ENCODE measurements around the gene P2RX3.

P2RX3 gene

GRCh38 chr11:57348052-57348451 lies 9.9 kb downstream of the P2RX3 start:
- TF ChIP-seq NFIC (IDR thresholded peaks at IDR 0.05): no peak
- TF ChIP-seq EP300 (IDR thresholded peaks at IDR 0.05; ENCODE audit: borderline replicate concordance): no peak
- no peak for TF ChIP-seq FOXM1 (IDR thresholded peaks at IDR 0.05; ENCODE audit: borderline replicate concordance, low read depth)
- TF ChIP-seq EGR1 (IDR thresholded peaks at IDR 0.05): no peak
- TF ChIP-seq TAF1 (IDR thresholded peaks at IDR 0.05; ENCODE audit: low read depth): no peak
- no peak for TF ChIP-seq RAD21 (IDR thresholded peaks at IDR 0.05; ENCODE audit: low read depth)
- TF ChIP-seq REST (IDR thresholded peaks at IDR 0.05; ENCODE audit: low read depth): no peak
- TF ChIP-seq TEAD4 (IDR thresholded peaks at IDR 0.05): no peak
- no peak for TF ChIP-seq YY1 (IDR thresholded peaks at IDR 0.05; ENCODE audit: low read depth)
- TF ChIP-seq ZBTB7A (IDR thresholded peaks at IDR 0.05; ENCODE audit: low read depth): no peak

- TF ChIP-seq CEBPB (IDR thresholded peaks at IDR 0.05) (no peak), FOXM1 (IDR thresholded peaks at IDR 0.05; ENCODE audit: borderline replicate concordance, low read depth) (no peak), MAX (IDR thresholded peaks at IDR 0.05) (no peak), YY1 (IDR thresholded peaks at IDR 0.05; ENCODE audit: low read depth) (no peak), EGR1 (IDR thresholded peaks at IDR 0.05) (no peak), REST (IDR thresholded peaks at IDR 0.05; ENCODE audit: low read depth) (no peak), USF1 (IDR thresholded peaks at IDR 0.05) (no peak), EP300 (IDR thresholded peaks at IDR 0.05; ENCODE audit: borderline replicate concordance) (no peak), TEAD4 (IDR thresholded peaks at IDR 0.05) (no peak), NFIC (IDR thresholded peaks at IDR 0.05) (no peak), CREB1 (IDR thresholded peaks at IDR 0.05; ENCODE audit: low read depth) (no peak), RAD21 (IDR thresholded peaks at IDR 0.05; ENCODE audit: low read depth) (no peak), TAF1 (IDR thresholded peaks at IDR 0.05; ENCODE audit: low read depth) (no peak), TCF12 (IDR thresholded peaks at IDR 0.05; ENCODE audit: low read depth) (no peak), ZBTB7A (IDR thresholded peaks at IDR 0.05; ENCODE audit: low read depth) (no peak)
Observed at GRCh38 chr11:57348636-57349313, 10.6 kb downstream of the P2RX3 start.

- no peak for TF ChIP-seq TEAD4 (IDR thresholded peaks at IDR 0.05)
- no peak for TF ChIP-seq TAF1 (IDR thresholded peaks at IDR 0.05; ENCODE audit: low read depth)
- TF ChIP-seq YY1 (IDR thresholded peaks at IDR 0.05; ENCODE audit: low read depth): no peak
- no peak for TF ChIP-seq ZBTB7A (IDR thresholded peaks at IDR 0.05; ENCODE audit: low read depth)
- no peak for TF ChIP-seq CREB1 (IDR thresholded peaks at IDR 0.05; ENCODE audit: low read depth)
- peak; percentile 47; the same call in 1 of the 2 replicates for TF ChIP-seq NFIC (IDR thresholded peaks at IDR 0.05)
- TF ChIP-seq TCF12 (IDR thresholded peaks at IDR 0.05; ENCODE audit: low read depth): no peak
- no peak for TF ChIP-seq REST (IDR thresholded peaks at IDR 0.05; ENCODE audit: low read depth)
- no peak for TF ChIP-seq CEBPB (IDR thresholded peaks at IDR 0.05)
- TF ChIP-seq USF1 (IDR thresholded peaks at IDR 0.05): no peak
- TF ChIP-seq EP300 (IDR thresholded peaks at IDR 0.05; ENCODE audit: borderline replicate concordance): no peak
- no peak for TF ChIP-seq EGR1 (IDR thresholded peaks at IDR 0.05)
- TF ChIP-seq RAD21 (IDR thresholded peaks at IDR 0.05; ENCODE audit: low read depth): peak; percentile 41; the same call in 1 of the 2 replicates
- no peak for TF ChIP-seq FOXM1 (IDR thresholded peaks at IDR 0.05; ENCODE audit: borderline replicate concordance, low read depth)
- TF ChIP-seq MAX (IDR thresholded peaks at IDR 0.05): no peak
Observed at GRCh38 chr11:57349491-57350274, 11.5 kb downstream of the P2RX3 start.
